ENCODE measurements around the gene TMEM175.
A peak's percentile ranks its signal among the peaks of the same experiment; 100 is the strongest.
"Not testable (repeated sequence)": the region's sequence is repeated elsewhere in the genome, so short reads cannot be mapped to it uniquely, and the experiment has no call there.

Gene TMEM175

DNA sequence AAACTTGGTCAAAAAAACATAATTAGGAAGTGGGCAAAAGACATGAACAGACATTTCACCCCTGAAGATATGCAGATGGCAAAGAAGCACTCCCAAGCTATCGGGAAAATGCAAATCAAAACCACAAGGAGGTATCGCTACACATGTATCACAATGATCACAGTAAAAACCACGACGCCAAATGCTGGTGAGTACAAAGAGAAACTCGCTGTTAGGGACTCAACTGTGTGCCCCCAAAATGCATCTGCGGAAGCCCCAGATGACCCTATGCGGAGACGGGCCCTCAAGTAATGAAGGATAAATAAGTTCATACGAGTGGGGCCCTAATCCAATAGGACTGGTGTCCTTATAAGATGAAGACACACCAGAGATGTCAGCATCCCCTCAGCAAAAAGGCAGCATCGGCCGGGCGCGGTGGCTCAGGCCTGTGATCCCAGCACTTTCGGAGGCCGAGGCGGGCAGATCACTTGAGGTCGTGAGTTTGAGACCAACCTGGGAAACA is 10.4 kb upstream of the TMEM175 start:
- peak; percentile 54 for DNase-seq (ENCODE audit: extremely low spot score)
- TF ChIP-seq, protein P1, sequence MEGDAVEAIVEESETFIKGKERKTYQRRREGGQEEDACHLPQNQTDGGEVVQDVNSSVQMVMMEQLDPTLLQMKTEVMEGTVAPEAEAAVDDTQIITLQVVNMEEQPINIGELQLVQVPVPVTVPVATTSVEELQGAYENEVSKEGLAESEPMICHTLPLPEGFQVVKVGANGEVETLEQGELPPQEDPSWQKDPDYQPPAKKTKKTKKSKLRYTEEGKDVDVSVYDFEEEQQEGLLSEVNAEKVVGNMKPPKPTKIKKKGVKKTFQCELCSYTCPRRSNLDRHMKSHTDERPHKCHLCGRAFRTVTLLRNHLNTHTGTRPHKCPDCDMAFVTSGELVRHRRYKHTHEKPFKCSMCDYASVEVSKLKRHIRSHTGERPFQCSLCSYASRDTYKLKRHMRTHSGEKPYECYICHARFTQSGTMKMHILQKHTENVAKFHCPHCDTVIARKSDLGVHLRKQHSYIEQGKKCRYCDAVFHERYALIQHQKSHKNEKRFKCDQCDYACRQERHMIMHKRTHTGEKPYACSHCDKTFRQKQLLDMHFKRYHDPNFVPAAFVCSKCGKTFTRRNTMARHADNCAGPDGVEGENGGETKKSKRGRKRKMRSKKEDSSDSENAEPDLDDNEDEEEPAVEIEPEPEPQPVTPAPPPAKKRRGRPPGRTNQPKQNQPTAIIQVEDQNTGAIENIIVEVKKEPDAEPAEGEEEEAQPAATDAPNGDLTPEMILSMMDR (IDR thresholded peaks at IDR 0.05; ENCODE audit: control extremely low read depth, extremely low read depth, low read depth, missing control alignments), result no peak
- CTCF ChIA-PET, result interaction anchor here (0.9 to 1.5 kb wide), 5 partner anchors 8 to 65 kb away, joined by 3 to 5 read pairs (median 3); partner anchors contain the start of genes GAK, IDUA and TMEM175
- POLR2A ChIA-PET, result interaction anchor here (0.5 kb wide), 1 partner anchor 248 kb away, joined by 3 read pairs; no protein-coding TSS in a partner anchor

DNA sequence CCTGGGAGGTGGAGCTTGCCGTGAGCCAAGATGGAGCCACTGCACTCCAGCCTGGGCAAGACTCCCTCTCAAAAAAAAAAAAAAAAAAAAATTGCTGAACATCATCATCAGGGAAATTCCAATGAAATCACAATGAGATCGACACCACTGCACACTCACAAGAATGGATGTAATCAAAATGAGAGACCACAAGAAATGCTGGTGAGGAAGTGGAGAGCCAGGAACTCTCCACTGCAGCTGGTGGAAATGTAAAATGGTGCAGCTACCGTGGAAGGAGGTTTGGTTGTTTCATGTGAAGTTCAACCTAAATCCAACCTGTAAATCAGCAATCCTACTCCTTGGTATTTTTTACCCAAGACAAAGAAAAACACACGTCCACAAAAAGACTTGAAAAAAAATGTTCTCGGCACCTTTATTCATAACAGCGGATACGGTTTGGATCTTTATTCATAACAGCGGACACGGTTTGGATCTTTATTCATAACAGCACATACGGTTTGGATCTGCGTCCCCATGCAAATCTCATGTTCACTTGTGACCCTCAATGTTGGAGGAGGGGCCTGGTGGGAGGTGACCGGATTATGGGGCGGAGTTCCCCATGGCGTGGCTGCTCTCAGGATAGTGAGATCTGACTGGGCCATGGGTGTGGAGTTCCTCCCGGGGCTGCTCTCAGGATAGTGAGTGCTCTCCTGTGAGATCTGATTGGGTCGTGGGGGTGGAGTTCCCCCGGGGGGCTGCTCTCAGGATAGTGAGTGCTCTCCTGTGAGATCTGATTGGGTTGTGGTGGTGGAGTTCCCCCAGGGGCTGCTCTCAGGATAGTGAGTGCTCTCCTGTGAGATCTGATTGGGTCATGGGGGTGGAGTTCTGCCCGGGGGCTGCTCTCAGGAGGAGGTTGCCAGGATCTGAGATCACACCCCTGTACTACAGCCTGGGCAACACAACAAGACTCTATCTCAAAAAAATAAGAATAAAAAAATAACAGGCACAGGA is 7.9 kb upstream of the TMEM175 start:
- TF ChIP-seq, protein P1 (IDR thresholded peaks at IDR 0.05; ENCODE audit: control extremely low read depth, extremely low read depth, low read depth, missing control alignments), result no peak
- peak; percentile 68 for DNase-seq (ENCODE audit: extremely low spot score)
- POLR2A ChIA-PET, result interaction anchor here (0.8 kb wide), 1 partner anchor 8 kb away, joined by 7 read pairs; the partner anchor contains the start of genes GAK and TMEM175
- CTCF ChIA-PET, result interaction anchor here (1.1 kb wide), 1 partner anchor 8 kb away, joined by 4 read pairs; the partner anchor contains the start of genes GAK and TMEM175

DNA sequence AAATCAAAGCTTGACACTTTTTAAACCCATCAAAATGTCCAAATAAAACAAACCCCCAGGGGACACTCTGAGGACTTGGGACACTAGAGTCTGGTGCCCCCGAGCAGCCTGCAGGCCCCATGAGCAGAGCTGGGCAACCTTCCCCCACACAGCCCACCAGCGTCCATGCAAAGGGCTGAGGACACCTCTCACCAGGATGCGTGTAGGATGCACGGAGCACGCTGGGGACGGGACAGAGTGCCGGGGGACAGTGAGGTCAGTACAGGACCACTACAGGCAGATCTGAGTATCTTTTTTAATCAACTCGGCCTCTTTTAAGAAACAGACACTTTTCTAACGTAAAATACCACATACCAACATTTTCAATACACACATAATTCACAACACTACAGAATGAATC is 7.1 kb upstream of the TMEM175 start:
- POLR2A ChIA-PET, result no interaction called here
- TF ChIP-seq, protein P1 (IDR thresholded peaks at IDR 0.05; ENCODE audit: control extremely low read depth, extremely low read depth, low read depth, missing control alignments), result no peak
- DNase-seq (ENCODE audit: extremely low spot score), result no peak
- CTCF ChIA-PET, result no interaction called here

DNA sequence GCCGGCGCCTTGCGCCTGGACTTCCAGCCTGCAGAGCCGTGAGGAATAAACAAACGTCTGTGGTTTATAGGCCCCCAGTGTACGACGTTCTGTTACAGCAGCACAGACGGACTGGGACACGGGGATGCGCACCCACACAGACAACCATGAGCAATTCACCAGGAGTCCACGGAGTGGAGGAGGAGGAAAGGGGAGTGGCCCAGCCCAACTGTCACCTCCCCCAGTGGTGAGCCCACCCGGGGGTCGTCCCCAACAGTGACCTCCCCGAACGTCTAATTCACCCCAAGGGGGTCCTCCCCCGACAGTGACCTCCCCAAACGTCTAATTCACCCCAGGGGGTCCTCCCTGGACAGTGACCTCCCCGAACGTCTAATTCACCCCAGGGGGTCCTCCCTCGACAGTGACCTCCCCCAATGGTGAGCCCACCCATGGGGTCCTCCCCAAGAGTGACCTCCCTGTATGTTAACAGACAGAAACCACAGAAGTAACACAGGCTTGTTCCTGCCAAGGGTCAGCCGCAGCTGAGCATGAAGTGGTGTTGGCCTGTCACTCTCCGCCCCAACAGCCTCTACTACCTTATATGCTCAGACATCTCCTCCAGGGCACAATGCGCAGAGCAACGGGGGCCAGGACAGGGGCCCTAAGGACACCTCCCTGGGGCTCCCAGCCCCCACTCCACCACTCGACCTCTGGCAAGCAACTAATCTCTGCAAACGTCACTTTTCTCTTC is 6.3 kb upstream of the TMEM175 start:
- TF ChIP-seq, protein P1 (IDR thresholded peaks at IDR 0.05; ENCODE audit: control extremely low read depth, extremely low read depth, low read depth, missing control alignments), result no peak
- ChIA-PET CTCF (no interaction called here), POLR2A (no interaction called here)
- no peak for DNase-seq (ENCODE audit: extremely low spot score)

DNA sequence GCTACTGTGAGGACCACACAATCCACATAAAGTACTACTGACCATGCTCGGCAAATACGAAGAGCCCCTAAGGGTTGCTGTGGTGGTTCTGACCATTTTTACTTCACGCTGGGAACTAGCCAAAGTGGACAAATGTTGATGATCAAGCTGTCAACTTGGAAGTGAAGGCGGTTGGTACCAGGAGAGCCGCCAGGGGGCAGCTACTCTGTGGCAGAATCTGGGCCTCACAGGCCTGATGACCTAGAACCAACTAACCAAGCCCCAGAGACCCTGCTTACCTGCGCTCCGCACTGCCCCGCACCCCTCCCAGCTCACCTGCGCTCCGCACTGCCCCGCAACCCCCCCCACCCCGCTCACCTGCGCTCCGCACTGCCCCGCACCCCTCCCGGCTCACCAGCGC is 5.7 kb upstream of the TMEM175 start:
- DNase-seq (ENCODE audit: extremely low spot score), result no peak
- CTCF ChIA-PET, result no interaction called here
- POLR2A ChIA-PET, result no interaction called here
- TF ChIP-seq, protein P1 (IDR thresholded peaks at IDR 0.05; ENCODE audit: control extremely low read depth, extremely low read depth, low read depth, missing control alignments), result no peak

DNA sequence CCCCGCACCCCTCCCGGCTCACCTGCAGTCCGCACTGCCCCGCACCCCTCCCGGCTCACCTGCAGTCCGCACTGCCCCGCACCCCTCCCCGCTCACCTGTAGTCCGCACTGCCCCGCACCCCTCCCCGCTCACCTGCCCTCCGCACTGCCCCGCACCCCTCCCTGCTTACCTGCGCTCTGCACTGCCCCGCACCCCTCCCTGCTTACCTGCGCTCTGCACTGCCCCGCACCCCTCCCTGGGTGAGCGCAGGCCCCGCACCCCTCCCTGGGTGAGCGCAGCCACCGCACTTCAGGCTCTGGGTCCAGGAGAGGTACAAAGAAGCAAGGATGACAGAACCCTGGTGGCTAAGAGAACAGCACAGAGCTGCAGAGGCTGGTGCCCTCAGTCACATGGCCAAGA is 4.7 kb upstream of the TMEM175 start:
- DNase-seq (ENCODE audit: extremely low spot score); POLR2A ChIA-PET; CTCF ChIA-PET: not testable (repeated sequence)
